Stimulated activated CD8-positive, alpha-beta memory T cell treated with anti-CD3 and anti-CD28 coated beads, Interleukin-2, amount 100 ng/mL, for 48 hours (primary cell): ENCODE results near the gene GH1.
"Not testable (repeated sequence)": the region's sequence is repeated elsewhere in the genome, so short reads cannot be mapped to it uniquely, and the experiment has no call there.

ENCODE experiments used
- DNase-seq, 2 donors: peaks; one replicate each; pipeline ENCODE4 v3.0.0-alpha.2; 2020; ENCODE audit warnings: low read depth in 2 of 2

GH1 gene

GRCh38 chr17:63896524-63897354 is 21.9 kb downstream of the GH1 start, which contains the start of gene CSH1:
Gene CSH1, minus strand, starts transcription at chr17:63896574. Its CDS starts 63 bp downstream, at chr17:63896511.
- not testable (repeated sequence) for DNase-seq

DNA sequence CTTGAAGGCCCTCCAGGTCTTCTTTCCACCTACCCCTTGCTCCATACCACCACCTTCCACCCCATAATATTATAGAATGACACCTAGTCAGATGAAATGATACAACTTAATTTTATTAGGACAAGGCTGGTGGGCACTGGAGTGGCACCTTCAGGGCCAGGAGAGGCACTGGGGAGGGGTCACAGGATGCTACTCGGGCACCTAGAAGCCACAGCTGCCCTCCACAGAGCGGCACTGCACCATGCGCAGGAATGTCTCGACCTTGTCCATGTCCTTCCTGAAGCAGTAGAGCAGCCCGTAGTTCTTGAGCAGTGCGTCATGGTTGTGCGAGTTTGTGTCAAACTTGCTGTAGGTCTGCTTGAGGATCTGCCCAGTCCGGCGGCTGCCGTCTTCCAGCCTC is 23.8 kb downstream of the GH1 start:
- DNase-seq: not testable (repeated sequence)

- DNase-seq: not testable (repeated sequence)
Measured at GRCh38 chr17:63894021-63894420, 24.6 kb downstream of the GH1 start.

DNA sequence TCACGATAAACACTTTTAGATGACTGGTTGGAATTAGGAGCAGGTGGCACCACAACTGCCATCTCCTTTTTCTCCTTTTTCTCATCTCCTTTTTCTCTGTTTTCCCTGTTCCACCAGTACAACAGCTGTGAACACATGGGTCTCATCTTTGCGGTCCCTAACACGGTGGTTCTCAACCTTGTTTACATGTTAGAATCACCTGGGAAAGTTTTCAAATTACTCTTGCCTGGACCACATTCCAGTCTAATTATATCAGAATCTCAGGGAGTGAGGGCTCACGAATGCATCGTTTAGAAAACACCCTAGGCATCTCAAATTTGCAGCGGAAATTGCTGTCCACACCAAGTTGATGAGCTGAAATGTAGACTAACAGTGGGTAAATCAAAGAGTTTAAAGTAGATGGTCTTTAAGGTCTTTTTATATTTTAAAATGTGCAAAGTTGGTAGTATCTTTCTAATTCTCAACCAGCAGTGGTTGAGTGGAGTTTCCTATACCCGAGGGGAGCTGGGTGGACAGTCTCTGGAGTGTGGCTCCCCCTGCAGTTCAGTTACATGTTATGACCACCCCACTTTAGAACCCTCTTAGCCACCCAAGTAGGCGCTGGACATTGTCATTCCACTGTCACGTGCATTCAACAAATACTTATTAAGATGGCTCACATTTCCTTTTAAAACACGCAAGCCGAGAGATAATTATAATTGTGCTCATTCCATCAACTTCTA is 26.2 kb downstream of the GH1 start:
- not testable (repeated sequence) for DNase-seq

GRCh38 chr17:63889026-63889848 is 29.4 kb downstream of the GH1 start:
- not testable (repeated sequence) for DNase-seq

DNA sequence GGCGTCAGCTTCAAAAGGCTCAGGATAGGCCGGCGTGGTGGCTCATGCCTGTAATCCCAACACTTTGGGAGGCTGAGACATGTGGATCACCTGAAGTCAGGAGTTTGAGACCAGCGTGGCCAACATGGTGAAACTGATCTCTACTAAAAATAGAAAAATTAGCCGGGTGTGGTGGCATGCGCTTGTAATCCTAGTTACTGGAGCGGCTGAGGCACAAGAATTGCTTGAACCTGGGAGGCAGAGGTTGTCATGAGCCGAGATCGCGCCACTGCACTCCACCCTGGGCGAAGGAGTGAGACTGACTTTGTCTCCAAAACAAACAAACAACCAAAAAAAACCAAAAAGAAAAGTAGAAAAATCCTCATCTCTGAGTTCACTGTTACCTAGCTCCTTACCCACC is 33.5 kb downstream of the GH1 start:
- DNase-seq: not testable (repeated sequence)

- not testable (repeated sequence) for DNase-seq
Measured at GRCh38 chr17:63882626-63883126, 36.0 kb downstream of the GH1 start.

DNA sequence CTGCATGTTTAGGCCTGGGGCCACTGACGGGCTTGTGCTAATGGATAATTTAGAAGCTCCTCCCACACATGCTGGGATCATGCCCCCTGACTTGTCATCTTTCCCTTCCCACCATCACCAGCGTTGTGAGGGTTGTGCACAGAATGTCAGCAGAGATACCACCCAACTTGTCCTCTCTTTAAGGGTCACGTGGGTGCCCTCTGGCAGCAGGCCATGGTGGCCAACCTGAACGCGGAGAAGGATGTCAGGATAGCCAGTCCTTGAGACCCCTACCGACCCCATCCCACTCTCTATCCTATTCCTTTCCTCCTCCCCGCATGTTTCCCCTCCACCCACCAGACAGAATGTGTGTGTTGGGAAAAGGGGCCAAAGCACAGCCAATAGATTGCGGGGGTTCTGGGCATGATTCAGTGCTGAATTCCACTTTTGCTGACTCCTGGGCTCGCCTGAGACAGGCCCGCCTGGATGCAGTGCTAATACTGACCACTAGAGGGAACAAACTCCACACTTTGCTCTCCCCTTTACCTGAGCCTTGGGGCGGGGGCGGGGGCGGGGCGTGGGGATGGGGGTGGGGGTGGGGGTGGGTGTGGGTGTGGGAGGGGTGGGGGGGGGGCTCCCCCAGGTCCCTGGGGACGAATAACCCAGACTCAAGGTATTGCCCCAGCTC is 36.6 kb downstream of the GH1 start, which contains the start of gene GH2:
Gene GH2, minus strand, starts transcription at position 10 of the 667 bp plus-strand sequence. CDS start 143 bp downstream, outside the sequence.
- DNase-seq: peak; percentile 20 to 41

GRCh38 chr17:63881337-63881736 is 37.3 kb downstream of the GH1 start:
- DNase-seq: not testable (repeated sequence)

- no peak for DNase-seq
Measured at GRCh38 chr17:63880706-63881105, 37.9 kb downstream of the GH1 start.

- not testable (repeated sequence) for DNase-seq
Measured at GRCh38 chr17:63878413-63878812, 40.2 kb downstream of the GH1 start.

GRCh38 chr17:63874693-63875092 is 43.9 kb downstream of the GH1 start:
- not testable (repeated sequence) for DNase-seq

DNA sequence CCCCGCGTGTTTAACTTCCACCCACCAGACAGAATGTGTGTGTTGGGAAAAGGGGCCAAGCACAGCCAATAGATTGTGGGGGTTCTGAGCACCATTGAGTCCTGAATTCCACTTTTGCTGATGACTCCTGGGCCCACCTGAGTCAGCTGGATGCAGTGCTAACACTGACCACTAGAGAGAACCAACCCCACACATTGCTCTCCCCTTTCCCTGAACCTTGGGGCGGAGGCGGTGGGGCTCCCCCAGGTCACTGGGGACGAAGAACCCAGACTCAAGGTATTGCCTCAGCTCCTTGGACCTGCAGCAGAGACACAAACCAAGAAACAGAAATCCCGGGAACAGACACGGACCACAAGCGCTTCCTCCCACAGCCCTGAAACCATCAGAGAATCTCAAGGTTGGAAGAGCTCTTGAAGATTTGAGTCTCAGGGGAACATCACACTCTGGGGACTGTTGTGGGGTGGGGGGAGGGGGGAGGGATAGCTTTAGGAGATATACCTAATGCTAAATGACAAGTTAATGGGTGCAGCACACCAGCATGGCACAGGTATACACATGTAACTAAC is 44.5 kb downstream of the GH1 start:
- DNase-seq: not testable (repeated sequence)

GRCh38 chr17:63873577-63873976 is 45.1 kb downstream of the GH1 start, which contains the start of gene CSH2:
Gene CSH2, minus strand, starts transcription at chr17:63873677. Its CDS starts 63 bp downstream, at chr17:63873614.
- not testable (repeated sequence) for DNase-seq

- DNase-seq: not testable (repeated sequence)
Measured at GRCh38 chr17:63871646-63872365, 46.8 kb downstream of the GH1 start.

DNA sequence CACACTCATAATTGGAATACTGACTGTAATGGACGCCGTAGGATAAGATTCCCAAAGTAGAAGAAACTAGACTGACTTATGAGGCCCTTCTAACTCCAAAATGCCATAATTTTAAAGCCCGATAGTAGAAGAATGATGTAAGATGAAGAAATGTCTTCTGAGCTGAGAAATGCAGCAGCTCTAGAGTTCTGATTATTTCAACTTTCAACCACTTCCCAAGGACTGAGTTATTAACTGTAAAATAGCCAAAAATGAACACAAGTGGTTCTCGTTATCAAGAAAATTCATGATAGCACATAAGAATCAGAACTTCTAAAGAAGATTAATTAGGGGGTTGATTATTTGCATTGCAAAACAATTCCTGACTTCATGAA is 48.4 kb downstream of the GH1 start:
- DNase-seq: not testable (repeated sequence)

DNA sequence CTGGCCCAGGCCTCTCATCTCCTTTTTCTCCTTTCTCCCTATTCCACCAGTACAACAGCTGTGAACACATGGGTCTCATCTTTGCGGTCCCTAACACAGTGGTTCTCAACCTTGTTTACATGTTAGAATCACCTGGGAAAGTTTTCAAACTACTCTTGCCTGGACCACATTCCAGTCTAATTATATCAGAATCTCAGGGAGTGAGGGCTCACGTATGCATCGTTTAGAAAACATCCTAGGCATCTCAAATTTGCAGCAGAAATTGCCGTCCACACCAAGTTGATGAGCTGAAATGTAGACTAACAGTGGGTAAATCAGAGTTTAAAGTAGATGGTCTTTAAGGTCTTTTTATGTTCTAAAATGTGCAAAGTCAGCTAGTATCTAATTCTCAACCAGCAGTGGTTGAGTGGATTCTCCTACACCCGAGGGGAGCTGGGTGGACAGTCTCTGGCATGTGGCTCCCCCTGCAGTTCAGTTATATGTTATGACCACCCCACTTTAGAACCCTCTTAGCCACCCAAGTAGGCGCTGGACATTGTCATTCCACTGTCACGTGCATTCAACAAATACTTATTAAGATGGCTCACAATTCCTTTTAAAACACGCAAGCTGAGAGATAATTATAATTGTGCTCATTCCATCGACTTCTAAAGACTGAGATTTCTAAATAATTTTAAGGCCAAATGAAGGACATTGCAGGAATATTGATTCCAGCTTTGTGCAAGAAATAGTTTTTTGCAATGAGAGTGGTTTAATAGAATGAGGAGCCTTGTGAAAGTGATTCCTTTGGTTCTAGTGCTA is 48.9 kb downstream of the GH1 start:
- not testable (repeated sequence) for DNase-seq
